GM12891 (cell line): ENCODE measurements around the gene BCL2L12.

ENCODE experiments used
- POLR2A ChIP-seq: IDR thresholded peaks from 2 replicates; pipeline ENCODE4 v1.6.1; 2011; ENCODE audit warnings: low read depth, low read length, control low read depth
- POU2F2 ChIP-seq: IDR thresholded peaks from 2 replicates; pipeline ENCODE4 v1.6.1; 2011; ENCODE audit warnings: low read depth, mild to moderate bottlenecking, control low read depth, low read length, moderate library complexity
- SPI1 ChIP-seq: IDR thresholded peaks from 2 replicates; pipeline ENCODE4 v1.6.1; 2011; ENCODE audit warnings: low read depth, low read length, control low read depth

DNA sequence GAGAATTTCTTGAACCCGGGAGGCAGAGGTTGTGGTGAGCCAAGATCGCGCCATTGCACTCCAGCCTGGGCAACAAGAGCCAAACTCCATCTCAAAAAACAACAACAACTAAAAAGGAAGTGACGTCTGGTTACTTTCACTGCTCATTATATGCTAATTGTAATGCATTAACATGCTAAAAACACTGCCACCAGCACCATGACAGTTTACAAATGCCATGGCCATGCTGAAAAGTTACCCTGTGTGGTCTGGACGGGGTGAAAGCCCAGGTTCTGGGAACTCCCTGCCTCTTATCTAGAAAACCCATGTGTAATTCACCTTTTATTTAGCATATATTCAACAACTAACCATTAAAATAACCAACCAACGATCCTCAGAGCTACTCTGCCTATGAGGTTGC lies 53.3 kb downstream of the BCL2L12 start:
- TF ChIP-seq POLR2A (no peak), SPI1 (no peak), POU2F2 (no peak)
